ENCODE data around the gene KIRREL3.

The KIRREL3 gene

GRCh38 chr11:126918556-126918955 lies 82.0 kb downstream of the KIRREL3 start:
- Histone ChIP-seq H3F3A (ENCODE audit: insufficient read depth) (no peaks in the 10 kb centered on the region), H3K4me3 (ENCODE audit: insufficient read depth, low read length, poor library complexity, severe bottlenecking) (no peak overlapping the region), H3K9ac (ENCODE audit: low read length) (no peak overlapping the region), H3K9me3 (ENCODE audit: insufficient read depth, low read length) (no peaks in the 10 kb centered on the region), H2AFZ (ENCODE audit: low read depth, low read length, severe bottlenecking) (no peak overlapping the region), H3K4me2 (ENCODE audit: low read depth, low read length, poor library complexity, severe bottlenecking) (no peak overlapping the region), H3K79me2 (ENCODE audit: insufficient read depth, low read length) (no peaks in the 10 kb centered on the region), H3K27ac (ENCODE audit: low read depth, low read length) (no peak overlapping the region), H3K27me3 (ENCODE audit: low read length) (no peaks in the 10 kb centered on the region), H4K20me1 (ENCODE audit: low read depth, low read length) (no peaks in the 10 kb centered on the region), H3K9me2 (replicated peaks; ENCODE audit: insufficient read depth, low read length) (no peaks in the 10 kb centered on the region), H3K36me3 (ENCODE audit: low read length) (no peaks in the 10 kb centered on the region)
- no peak for TF ChIP-seq EZH2phosphoT487 (conservative IDR thresholded peaks at IDR 0.05; ENCODE audit: low read length)
- no peak for TF ChIP-seq CTCF (IDR thresholded peaks at IDR 0.05; ENCODE audit: insufficient read depth, low read length, poor library complexity, severe bottlenecking)

- Histone ChIP-seq H3K4me3 (ENCODE audit: insufficient read depth, low read length, poor library complexity, severe bottlenecking) (no peak overlapping the region), H3K9me3 (ENCODE audit: insufficient read depth, low read length) (no peaks in the 10 kb centered on the region), H3K79me2 (ENCODE audit: insufficient read depth, low read length) (no peaks in the 10 kb centered on the region), H3K9ac (ENCODE audit: low read length) (no peak overlapping the region), H2AFZ (ENCODE audit: low read depth, low read length, severe bottlenecking) (no peak overlapping the region), H3K27me3 (ENCODE audit: low read length) (no peaks in the 10 kb centered on the region), H3F3A (ENCODE audit: insufficient read depth) (no peaks in the 10 kb centered on the region), H3K36me3 (ENCODE audit: low read length) (no peaks in the 10 kb centered on the region), H3K4me2 (ENCODE audit: low read depth, low read length, poor library complexity, severe bottlenecking) (no peak overlapping the region), H3K9me2 (replicated peaks; ENCODE audit: insufficient read depth, low read length) (no peaks in the 10 kb centered on the region), H3K27ac (ENCODE audit: low read depth, low read length) (no peak overlapping the region), H4K20me1 (ENCODE audit: low read depth, low read length) (no peaks in the 10 kb centered on the region)
- TF ChIP-seq CTCF (IDR thresholded peaks at IDR 0.05; ENCODE audit: insufficient read depth, low read length, poor library complexity, severe bottlenecking) (no peak), EZH2phosphoT487 (conservative IDR thresholded peaks at IDR 0.05; ENCODE audit: low read length) (no peak)
Observed at GRCh38 chr11:126917531-126918204, 82.9 kb downstream of the KIRREL3 start.

GRCh38 chr11:126915430-126915829 lies 85.1 kb downstream of the KIRREL3 start:
- Histone ChIP-seq H3K4me3 (ENCODE audit: insufficient read depth, low read length, poor library complexity, severe bottlenecking) (no peak overlapping the region), H4K20me1 (ENCODE audit: low read depth, low read length) (no peaks in the 10 kb centered on the region), H3K9ac (ENCODE audit: low read length) (no peak overlapping the region), H3F3A (ENCODE audit: insufficient read depth) (no peaks in the 10 kb centered on the region), H3K9me3 (ENCODE audit: insufficient read depth, low read length) (no peaks in the 10 kb centered on the region), H3K79me2 (ENCODE audit: insufficient read depth, low read length) (no peaks in the 10 kb centered on the region), H3K27me3 (ENCODE audit: low read length) (no peaks in the 10 kb centered on the region), H2AFZ (ENCODE audit: low read depth, low read length, severe bottlenecking) (no peak overlapping the region), H3K27ac (ENCODE audit: low read depth, low read length) (no peak overlapping the region), H3K9me2 (replicated peaks; ENCODE audit: insufficient read depth, low read length) (no peaks in the 10 kb centered on the region), H3K4me2 (ENCODE audit: low read depth, low read length, poor library complexity, severe bottlenecking) (no peak overlapping the region), H3K36me3 (ENCODE audit: low read length) (no peaks in the 10 kb centered on the region)
- no peak for TF ChIP-seq EZH2phosphoT487 (conservative IDR thresholded peaks at IDR 0.05; ENCODE audit: low read length)
- no peak for TF ChIP-seq CTCF (IDR thresholded peaks at IDR 0.05; ENCODE audit: insufficient read depth, low read length, poor library complexity, severe bottlenecking)

Data from SU-DHL-6 (cell line).